NB4 (cell line): ENCODE data around the gene SCIN.

ENCODE experiments used
- MAX ChIP-seq: IDR thresholded peaks from 2 replicates; pipeline ENCODE4 v1.6.1; 2011; ENCODE audit warnings: low read depth, low read length
- POLR2A ChIP-seq: IDR thresholded peaks from 2 replicates; pipeline ENCODE4 v1.6.1; 2011; ENCODE audit warnings: mild to moderate bottlenecking; ENCODE audit not compliant: insufficient read length; ENCODE audit errors: extremely low read depth
- TF ChIP-seq, protein P1 (sequence below): IDR thresholded peaks from one replicate; pipeline ENCODE4 v1.5.1; 2012; ENCODE audit warnings: low read depth, low read length

DNA sequence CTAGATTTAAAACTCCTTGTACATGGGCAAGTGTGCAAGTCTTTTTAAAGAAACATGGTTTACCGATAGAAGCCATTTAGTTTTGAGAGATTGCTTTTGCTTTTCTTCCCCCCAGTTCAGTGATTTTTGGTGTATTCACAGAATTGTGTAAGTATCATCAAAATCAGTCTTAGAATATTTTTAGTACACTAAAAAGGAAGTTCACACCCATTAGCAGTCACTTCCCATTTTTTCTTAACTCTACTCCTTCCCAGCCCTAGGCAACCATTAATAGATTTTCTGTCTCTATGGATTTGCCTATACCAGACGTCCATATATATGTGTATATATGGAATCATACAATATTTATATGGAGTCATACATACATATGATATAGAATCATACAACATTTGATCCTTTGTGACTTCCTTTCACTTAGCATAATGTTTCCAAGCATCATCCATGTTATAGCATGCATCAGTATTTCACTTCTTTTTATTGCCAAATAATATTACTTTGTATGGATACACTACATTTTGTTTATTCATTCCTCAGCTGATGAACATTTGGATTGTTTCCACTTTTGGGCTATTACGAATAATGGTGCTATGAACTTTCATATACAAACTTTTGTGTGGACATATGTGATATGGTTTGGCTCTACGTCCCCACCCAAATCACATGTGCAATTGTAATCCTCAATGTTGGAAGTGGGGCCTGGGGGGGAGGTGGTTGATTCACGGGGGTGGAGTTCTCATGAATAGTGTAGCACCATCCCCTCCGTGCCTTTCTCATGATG, 100.4 kb downstream of the SCIN start:
- no peak for TF ChIP-seq POLR2A
- TF ChIP-seq, protein P1, sequence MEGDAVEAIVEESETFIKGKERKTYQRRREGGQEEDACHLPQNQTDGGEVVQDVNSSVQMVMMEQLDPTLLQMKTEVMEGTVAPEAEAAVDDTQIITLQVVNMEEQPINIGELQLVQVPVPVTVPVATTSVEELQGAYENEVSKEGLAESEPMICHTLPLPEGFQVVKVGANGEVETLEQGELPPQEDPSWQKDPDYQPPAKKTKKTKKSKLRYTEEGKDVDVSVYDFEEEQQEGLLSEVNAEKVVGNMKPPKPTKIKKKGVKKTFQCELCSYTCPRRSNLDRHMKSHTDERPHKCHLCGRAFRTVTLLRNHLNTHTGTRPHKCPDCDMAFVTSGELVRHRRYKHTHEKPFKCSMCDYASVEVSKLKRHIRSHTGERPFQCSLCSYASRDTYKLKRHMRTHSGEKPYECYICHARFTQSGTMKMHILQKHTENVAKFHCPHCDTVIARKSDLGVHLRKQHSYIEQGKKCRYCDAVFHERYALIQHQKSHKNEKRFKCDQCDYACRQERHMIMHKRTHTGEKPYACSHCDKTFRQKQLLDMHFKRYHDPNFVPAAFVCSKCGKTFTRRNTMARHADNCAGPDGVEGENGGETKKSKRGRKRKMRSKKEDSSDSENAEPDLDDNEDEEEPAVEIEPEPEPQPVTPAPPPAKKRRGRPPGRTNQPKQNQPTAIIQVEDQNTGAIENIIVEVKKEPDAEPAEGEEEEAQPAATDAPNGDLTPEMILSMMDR: no peak
- no peak for TF ChIP-seq MAX
